ENCODE results near the gene REELD1.

REELD1 gene

DNA sequence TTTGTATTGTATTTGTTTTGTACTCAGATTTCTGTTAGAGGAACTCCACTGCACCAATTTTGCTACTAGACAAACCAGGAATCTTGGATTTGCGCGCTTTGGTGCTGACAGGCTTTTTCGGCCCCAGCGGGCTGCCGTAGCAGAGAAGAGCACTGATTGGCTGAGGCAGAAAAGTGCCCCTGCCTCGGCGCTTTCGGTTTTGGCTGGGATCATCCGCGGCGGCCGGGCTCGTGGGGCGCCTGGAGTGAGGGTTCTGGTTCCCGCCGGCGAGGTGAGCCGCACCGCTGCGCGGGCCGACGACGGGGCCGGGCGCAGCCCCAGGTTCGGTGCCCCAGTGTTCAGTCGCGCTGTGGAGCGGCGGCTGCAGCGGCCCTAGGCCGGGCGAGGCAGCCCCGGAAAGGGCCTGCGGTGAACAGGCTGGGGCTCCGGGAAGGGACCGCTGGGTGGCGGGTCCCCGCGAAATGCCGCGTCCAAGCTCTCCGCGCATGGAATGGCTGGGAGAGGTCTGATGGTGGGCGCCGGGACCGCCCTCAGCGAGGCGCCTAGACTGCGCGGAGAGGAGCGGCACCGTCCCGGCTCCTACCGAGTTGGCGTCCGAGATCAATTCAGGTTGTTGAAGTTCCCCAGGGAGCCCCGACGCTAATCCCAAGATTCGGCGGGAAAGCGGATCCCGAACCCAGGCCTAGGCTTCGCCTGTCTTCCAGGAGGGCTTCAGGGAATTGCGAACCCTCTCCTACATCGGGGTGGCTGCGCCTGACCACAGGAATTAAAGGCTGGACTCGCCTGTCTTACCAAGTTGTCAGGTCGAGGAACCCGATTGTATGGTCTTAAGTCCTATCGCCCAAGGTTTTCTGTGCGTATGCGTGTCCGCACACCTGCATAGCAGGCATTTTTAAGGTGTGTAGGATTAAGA, 38.5 kb upstream of the REELD1 start, which contains the start of gene LSM6:
Gene LSM6, plus strand, starts transcription at position 178 of the 913 bp plus-strand sequence. CDS start 7,204 bp downstream, outside the sequence.
- Histone ChIP-seq H2AFZ (ENCODE audit: insufficient read depth, low read length, poor library complexity) (peak within 1 kb of the TSS; percentile 92), H4K8ac (ENCODE audit: low read depth, low read length) (peak within 1 kb of the TSS; percentile 97), H3K79me2 (ENCODE audit: control insufficient read depth, insufficient read depth, low read length, poor library complexity) (peaks cover 5% of the 10 kb centered on the region)

GRCh38 chr4:146176891-146177290, 37.4 kb upstream of the REELD1 start:
- no CpG with 5 or more reads among the region's 2 CpGs for WGBS (ENCODE audit: extremely low coverage, insufficient coverage, insufficient read length)
- Histone ChIP-seq H2BK12ac (ENCODE audit: low read length) (no peak overlapping the region), H3K79me1 (ENCODE audit: low read length) (peaks cover 5% of the 10 kb centered on the region), H3K36me3 (ENCODE audit: control insufficient read depth in 1 of 2, insufficient read depth in 2 of 2, low read length in 2 of 2) (no peaks in the 10 kb centered on the region), H3K79me2 (ENCODE audit: control insufficient read depth, insufficient read depth, low read length, poor library complexity) (peaks cover 5% of the 10 kb centered on the region), H3K18ac (ENCODE audit: low read length) (no peak overlapping the region), H3K4me3 (ENCODE audit: low read depth, low read length) (no peak overlapping the region), H4K91ac (ENCODE audit: low read depth, low read length) (no peak overlapping the region), H3K23ac (ENCODE audit: low read length) (no peak overlapping the region), H3K4ac (ENCODE audit: low read depth, low read length) (no peak overlapping the region), H3K4me2 (ENCODE audit: low read length) (no peak overlapping the region), H2AK5ac (ENCODE audit: low read length) (no peak overlapping the region), H3K14ac (ENCODE audit: low read length) (no peak overlapping the region), H2BK5ac (ENCODE audit: low read depth, low read length, poor library complexity) (no peak overlapping the region), H3K27ac (ENCODE audit: low read depth, low read length) (no peak overlapping the region), H4K12ac (ENCODE audit: low read depth, low read length) (no peak overlapping the region), H3K9ac (ENCODE audit: low read length) (no peak overlapping the region), H3K27me3 (ENCODE audit: insufficient read depth, low read length) (no peaks in the 10 kb centered on the region), H3K9me3 (ENCODE audit: insufficient read depth, low read depth, low read length) (no peaks in the 10 kb centered on the region), H2AFZ (ENCODE audit: insufficient read depth, low read length, poor library complexity) (no peak overlapping the region), H4K8ac (ENCODE audit: low read depth, low read length) (no peak overlapping the region), H3K4me1 (ENCODE audit: control insufficient read depth in 1 of 2, insufficient read depth in 2 of 2, low read length in 2 of 2) (no peaks in the 10 kb centered on the region), H2BK120ac (ENCODE audit: insufficient read depth, low read length, poor library complexity) (no peak overlapping the region)
- DNase-seq, result no peak

More for the DNA sequence above, 38.5 kb upstream of the REELD1 start, which contains the start of gene LSM6:
- no peaks in the 10 kb centered on the region for H3K36me3 ChIP-seq (ENCODE audit: control insufficient read depth in 1 of 2, insufficient read depth in 2 of 2, low read length in 2 of 2)
- H3K27ac ChIP-seq (ENCODE audit: low read depth, low read length), result peak within 1 kb of the TSS; percentile 64
- H3K9ac ChIP-seq (ENCODE audit: low read length), result peak within 1 kb of the TSS; percentile 99
- no peak within 1 kb of the TSS for H3K23ac ChIP-seq (ENCODE audit: low read length)
- WGBS (ENCODE audit: extremely low coverage, insufficient coverage, insufficient read length), result no CpG with 5 or more reads among the region's 75 CpGs
- peak within 1 kb of the TSS; percentile 88 for H3K14ac ChIP-seq (ENCODE audit: low read length)
- peak within 1 kb of the TSS; percentile 84 for H3K4ac ChIP-seq (ENCODE audit: low read depth, low read length)
- H3K4me3 ChIP-seq (ENCODE audit: low read depth, low read length), result peak within 1 kb of the TSS; percentile 96
- peak within 1 kb of the TSS; percentile 86 for H2BK120ac ChIP-seq (ENCODE audit: insufficient read depth, low read length, poor library complexity)
- H2BK12ac ChIP-seq (ENCODE audit: low read length), result no peak within 1 kb of the TSS
- peak within 1 kb of the TSS; percentile 89 for H4K91ac ChIP-seq (ENCODE audit: low read depth, low read length)
- peak; percentile 70 to 87 for DNase-seq
- H2AK5ac ChIP-seq (ENCODE audit: low read length), result no peak within 1 kb of the TSS
- peak within 1 kb of the TSS; percentile 69 for H3K4me2 ChIP-seq (ENCODE audit: low read length)
- no peaks in the 10 kb centered on the region for H3K27me3 ChIP-seq (ENCODE audit: insufficient read depth, low read length)
- peaks cover 5% of the 10 kb centered on the region for H3K79me1 ChIP-seq (ENCODE audit: low read length)
- H4K12ac ChIP-seq (ENCODE audit: low read depth, low read length), result peak within 1 kb of the TSS; percentile 90
- no peaks in the 10 kb centered on the region for H3K9me3 ChIP-seq (ENCODE audit: insufficient read depth, low read depth, low read length)
- no peaks in the 10 kb centered on the region for H3K4me1 ChIP-seq (ENCODE audit: control insufficient read depth in 1 of 2, insufficient read depth in 2 of 2, low read length in 2 of 2)
- H3K18ac ChIP-seq (ENCODE audit: low read length), result peak within 1 kb of the TSS; percentile 94
- peak within 1 kb of the TSS; percentile 87 for H2BK5ac ChIP-seq (ENCODE audit: low read depth, low read length, poor library complexity)

DNA sequence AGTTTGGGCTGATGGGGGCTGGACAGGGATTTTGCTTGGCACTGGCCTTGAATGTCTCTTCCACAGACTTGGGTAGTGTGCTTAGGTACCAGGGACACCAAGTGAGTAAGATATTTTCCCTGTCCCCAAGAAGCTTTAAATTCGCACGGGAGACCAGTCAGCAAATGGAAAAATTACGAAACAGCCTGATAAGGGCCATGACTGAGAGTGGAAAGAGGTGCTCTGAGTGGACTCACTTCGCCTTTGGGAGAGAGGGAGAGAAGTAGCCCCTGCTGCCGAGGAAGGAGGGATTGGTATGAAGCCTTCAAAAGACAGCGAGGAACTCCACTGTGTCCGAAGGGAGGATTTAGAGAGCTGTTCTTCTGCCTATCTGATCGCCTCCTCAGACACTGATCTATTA, 36.2 kb upstream of the REELD1 start:
- H2AK5ac ChIP-seq (ENCODE audit: low read length), result no peak overlapping the region
- WGBS (ENCODE audit: extremely low coverage, insufficient coverage, insufficient read length), result no CpG with 5 or more reads among the region's 8 CpGs
- H3K79me2 ChIP-seq (ENCODE audit: control insufficient read depth, insufficient read depth, low read length, poor library complexity), result peaks cover 5% of the 10 kb centered on the region
- no peak overlapping the region for H2BK5ac ChIP-seq (ENCODE audit: low read depth, low read length, poor library complexity)
- no peak overlapping the region for H3K18ac ChIP-seq (ENCODE audit: low read length)
- no peaks in the 10 kb centered on the region for H3K36me3 ChIP-seq (ENCODE audit: control insufficient read depth in 1 of 2, insufficient read depth in 2 of 2, low read length in 2 of 2)
- H3K14ac ChIP-seq (ENCODE audit: low read length), result no peak overlapping the region
- H3K9me3 ChIP-seq (ENCODE audit: insufficient read depth, low read depth, low read length), result no peaks in the 10 kb centered on the region
- no peak for DNase-seq
- no peak overlapping the region for H3K9ac ChIP-seq (ENCODE audit: low read length)
- no peak overlapping the region for H3K4me3 ChIP-seq (ENCODE audit: low read depth, low read length)
- H2AFZ ChIP-seq (ENCODE audit: insufficient read depth, low read length, poor library complexity), result no peak overlapping the region
- H2BK120ac ChIP-seq (ENCODE audit: insufficient read depth, low read length, poor library complexity), result no peak overlapping the region
- no peak overlapping the region for H2BK12ac ChIP-seq (ENCODE audit: low read length)
- H3K4me1 ChIP-seq (ENCODE audit: control insufficient read depth in 1 of 2, insufficient read depth in 2 of 2, low read length in 2 of 2), result no peaks in the 10 kb centered on the region
- no peak overlapping the region for H3K4ac ChIP-seq (ENCODE audit: low read depth, low read length)
- no peak overlapping the region for H3K4me2 ChIP-seq (ENCODE audit: low read length)
- H3K23ac ChIP-seq (ENCODE audit: low read length), result no peak overlapping the region
- H3K79me1 ChIP-seq (ENCODE audit: low read length), result peaks cover 5% of the 10 kb centered on the region
- no peak overlapping the region for H4K91ac ChIP-seq (ENCODE audit: low read depth, low read length)
- H4K8ac ChIP-seq (ENCODE audit: low read depth, low read length), result no peak overlapping the region
- no peak overlapping the region for H4K12ac ChIP-seq (ENCODE audit: low read depth, low read length)
- no peaks in the 10 kb centered on the region for H3K27me3 ChIP-seq (ENCODE audit: insufficient read depth, low read length)
- H3K27ac ChIP-seq (ENCODE audit: low read depth, low read length), result no peak overlapping the region

GRCh38 chr4:146179784-146180370, 34.5 kb upstream of the REELD1 start:
- no peak overlapping the region for H3K4me3 ChIP-seq (ENCODE audit: low read depth, low read length)
- no peak overlapping the region for H2BK12ac ChIP-seq (ENCODE audit: low read length)
- no peak overlapping the region for H2BK120ac ChIP-seq (ENCODE audit: insufficient read depth, low read length, poor library complexity)
- H3K4me1 ChIP-seq (ENCODE audit: control insufficient read depth in 1 of 2, insufficient read depth in 2 of 2, low read length in 2 of 2), result no peaks in the 10 kb centered on the region
- no peak overlapping the region for H2BK5ac ChIP-seq (ENCODE audit: low read depth, low read length, poor library complexity)
- peaks cover 5% of the 10 kb centered on the region for H3K79me1 ChIP-seq (ENCODE audit: low read length)
- no peak overlapping the region for H3K23ac ChIP-seq (ENCODE audit: low read length)
- no peak overlapping the region for H3K4me2 ChIP-seq (ENCODE audit: low read length)
- WGBS (ENCODE audit: extremely low coverage, insufficient coverage, insufficient read length), result no CpG with 5 or more reads among the region's 7 CpGs
- H3K27ac ChIP-seq (ENCODE audit: low read depth, low read length), result no peak overlapping the region
- no peak overlapping the region for H3K9ac ChIP-seq (ENCODE audit: low read length)
- DNase-seq, result no peak
- no peak overlapping the region for H4K12ac ChIP-seq (ENCODE audit: low read depth, low read length)
- H3K9me3 ChIP-seq (ENCODE audit: insufficient read depth, low read depth, low read length), result no peaks in the 10 kb centered on the region
- H2AK5ac ChIP-seq (ENCODE audit: low read length), result no peak overlapping the region
- H3K18ac ChIP-seq (ENCODE audit: low read length), result no peak overlapping the region
- H3K14ac ChIP-seq (ENCODE audit: low read length), result no peak overlapping the region
- no peak overlapping the region for H4K8ac ChIP-seq (ENCODE audit: low read depth, low read length)
- H3K36me3 ChIP-seq (ENCODE audit: control insufficient read depth in 1 of 2, insufficient read depth in 2 of 2, low read length in 2 of 2), result peaks cover 4% of the 10 kb centered on the region in 2 experiments
- H2AFZ ChIP-seq (ENCODE audit: insufficient read depth, low read length, poor library complexity), result no peak overlapping the region
- peak overlapping the region; percentile 33 for H3K4ac ChIP-seq (ENCODE audit: low read depth, low read length)
- H3K27me3 ChIP-seq (ENCODE audit: insufficient read depth, low read length), result no peaks in the 10 kb centered on the region
- H4K91ac ChIP-seq (ENCODE audit: low read depth, low read length), result no peak overlapping the region
- H3K79me2 ChIP-seq (ENCODE audit: control insufficient read depth, insufficient read depth, low read length, poor library complexity), result peaks cover 5% of the 10 kb centered on the region
